Vagina (tissue), 2 donors: ENCODE results near the gene PALM2AKAP2. TPM values are rescaled to one million over a fixed set of nuclear protein-coding genes. Genes with fewer than 3 reads are reported as not detected.

Source experiments
- DNase-seq, 2 donors: peaks; one replicate each; pipeline ENCODE4 v3.0.0-alpha.2; 2017; ENCODE audit errors: extremely low spot score in 2 of 2
- H3K27ac ChIP-seq: fragments of 200-600 bp; sonication (generic); one replicate; pipeline ENCODE4 v1.5.1; 2019
- H3K27me3 ChIP-seq: fragments of 200-600 bp; sonication (generic); one replicate; pipeline ENCODE4 v1.5.1; 2019
- H3K36me3 ChIP-seq, 2 donors: fragments of 200-600 bp; sonication (generic); one replicate each; pipeline ENCODE4 v1.5.1; 2017 to 2019
- H3K4me1 ChIP-seq: fragments of 200-600 bp; sonication (generic); one replicate; pipeline ENCODE4 v1.5.1; 2019
- H3K4me3 ChIP-seq, 2 donors: fragments of 200-600 bp; sonication (generic); 1 replicate in 1 of 2; 2 replicates in 1 of 2; pipeline ENCODE4 v1.5.1; 2016 to 2019
- H3K9me3 ChIP-seq: fragments of 200-600 bp; sonication (generic); one replicate; pipeline ENCODE4 v1.5.1; 2019
- POLR2A ChIP-seq, 2 donors: fragments of 450-650 bp; IDR thresholded peaks; one replicate each; pipeline ENCODE4 v1.6.1; 2017; ENCODE audit warnings: antibody characterized with exemption in 2 of 2, mild to moderate bottlenecking in 2 of 2, moderate library complexity in 2 of 2
- POLR2AphosphoS5 ChIP-seq, 2 donors: sonication (generic); formaldehyde crosslinking; IDR thresholded peaks; one replicate each; pipeline ENCODE4 v1.9.0; 2017; ENCODE audit warnings: antibody characterized with exemption in 2 of 2, mild to moderate bottlenecking in 2 of 2, low read depth in 1 of 2; ENCODE audit not compliant: insufficient read depth in 1 of 2
- intact Hi-C: fragments of 100-400 bp; cut with DNase I; formaldehyde crosslinking; loops from one replicate; pipeline ENCODE4 v1.15.1; 2023
- total RNA-seq: library from RNA; depleted of rRNA; stranded (reverse); fragments of >200 nt; gene quantifications from one replicate; pipeline ENCODE4 v1.2.3, GENCODE V29; 2016
- TF ChIP-seq, protein P1 (sequence below), 3 experiments: fragments of 450-650 bp in 2 of 3; fragments of 200-600 bp in 1 of 3; sonication (generic) in 1 of 3; IDR thresholded peaks; one replicate each; pipeline ENCODE4 v1.5.1; 2017 to 2019; ENCODE audit warnings: antibody characterized with exemption in 3 of 3, mild to moderate bottlenecking in 2 of 3, moderate library complexity in 2 of 3

Gene PALM2AKAP2
- total RNA-seq, 1 donor from 2014 or later = 7.9 TPM

GRCh38 chr9:109737295-109737694 lies 42.7 kb upstream of the PALM2AKAP2 start:
- Histone ChIP-seq H3K4me1 (no peaks in the 10 kb centered on the region), H3K4me3 (no peak overlapping the region), H3K9me3 (no peaks in the 10 kb centered on the region), H3K36me3 (no peaks in the 10 kb centered on the region), H3K27me3 (no peaks in the 10 kb centered on the region), H3K27ac (no peak overlapping the region)
- DNase-seq = no peak
- intact Hi-C loops = no loop called here
- no peak for TF ChIP-seq POLR2A (IDR thresholded peaks at IDR 0.05)
- no peak for TF ChIP-seq POLR2AphosphoS5 (IDR thresholded peaks at IDR 0.05; ENCODE audit: insufficient read depth in 1 of 2, low read depth in 1 of 2)
- TF ChIP-seq, protein P1, sequence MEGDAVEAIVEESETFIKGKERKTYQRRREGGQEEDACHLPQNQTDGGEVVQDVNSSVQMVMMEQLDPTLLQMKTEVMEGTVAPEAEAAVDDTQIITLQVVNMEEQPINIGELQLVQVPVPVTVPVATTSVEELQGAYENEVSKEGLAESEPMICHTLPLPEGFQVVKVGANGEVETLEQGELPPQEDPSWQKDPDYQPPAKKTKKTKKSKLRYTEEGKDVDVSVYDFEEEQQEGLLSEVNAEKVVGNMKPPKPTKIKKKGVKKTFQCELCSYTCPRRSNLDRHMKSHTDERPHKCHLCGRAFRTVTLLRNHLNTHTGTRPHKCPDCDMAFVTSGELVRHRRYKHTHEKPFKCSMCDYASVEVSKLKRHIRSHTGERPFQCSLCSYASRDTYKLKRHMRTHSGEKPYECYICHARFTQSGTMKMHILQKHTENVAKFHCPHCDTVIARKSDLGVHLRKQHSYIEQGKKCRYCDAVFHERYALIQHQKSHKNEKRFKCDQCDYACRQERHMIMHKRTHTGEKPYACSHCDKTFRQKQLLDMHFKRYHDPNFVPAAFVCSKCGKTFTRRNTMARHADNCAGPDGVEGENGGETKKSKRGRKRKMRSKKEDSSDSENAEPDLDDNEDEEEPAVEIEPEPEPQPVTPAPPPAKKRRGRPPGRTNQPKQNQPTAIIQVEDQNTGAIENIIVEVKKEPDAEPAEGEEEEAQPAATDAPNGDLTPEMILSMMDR (IDR thresholded peaks at IDR 0.05) = no peak

- no peaks in the 10 kb centered on the region for H3K9me3 ChIP-seq
- no peaks in the 10 kb centered on the region for H3K4me1 ChIP-seq
- intact Hi-C loops = no loop called here
- TF ChIP-seq POLR2A (IDR thresholded peaks at IDR 0.05) (no peak), POLR2AphosphoS5 (IDR thresholded peaks at IDR 0.05; ENCODE audit: insufficient read depth in 1 of 2, low read depth in 1 of 2) (no peak)
- H3K27ac ChIP-seq = no peak overlapping the region
- no peak for DNase-seq
- no peaks in the 10 kb centered on the region for H3K36me3 ChIP-seq
- no peaks in the 10 kb centered on the region for H3K27me3 ChIP-seq
- H3K4me3 ChIP-seq = no peak overlapping the region
Measured at GRCh38 chr9:109739760-109740159, 40.2 kb upstream of the PALM2AKAP2 start.

GRCh38 chr9:109742776-109743348 lies 37.1 kb upstream of the PALM2AKAP2 start:
- intact Hi-C loops = no loop called here
- no peak for TF ChIP-seq POLR2A (IDR thresholded peaks at IDR 0.05)
- TF ChIP-seq, protein P1 (IDR thresholded peaks at IDR 0.05) = no peak
- TF ChIP-seq POLR2AphosphoS5 (IDR thresholded peaks at IDR 0.05; ENCODE audit: insufficient read depth in 1 of 2, low read depth in 1 of 2) = no peak

GRCh38 chr9:109743696-109744095 lies 36.3 kb upstream of the PALM2AKAP2 start:
- DNase-seq = no peak
- TF ChIP-seq, protein P1 (IDR thresholded peaks at IDR 0.05) = no peak
- TF ChIP-seq POLR2AphosphoS5 (IDR thresholded peaks at IDR 0.05; ENCODE audit: insufficient read depth in 1 of 2, low read depth in 1 of 2) (no peak), POLR2A (IDR thresholded peaks at IDR 0.05) (no peak)
- no peaks in the 10 kb centered on the region for H3K27me3 ChIP-seq
- no peaks in the 10 kb centered on the region for H3K9me3 ChIP-seq
- H3K27ac ChIP-seq = no peak overlapping the region
- intact Hi-C loops = no loop called here
- no peaks in the 10 kb centered on the region for H3K36me3 ChIP-seq
- no peak overlapping the region for H3K4me3 ChIP-seq
- peaks cover 8% of the 10 kb centered on the region for H3K4me1 ChIP-seq

More at GRCh38 chr9:109742776-109743348, 37.1 kb upstream of the PALM2AKAP2 start:
- H3K27ac ChIP-seq = no peak overlapping the region
- no peak overlapping the region for H3K4me3 ChIP-seq
- peaks cover 8% of the 10 kb centered on the region for H3K4me1 ChIP-seq
- no peak for DNase-seq
- H3K27me3 ChIP-seq = no peaks in the 10 kb centered on the region
- H3K9me3 ChIP-seq = no peaks in the 10 kb centered on the region
- no peaks in the 10 kb centered on the region for H3K36me3 ChIP-seq

DNA sequence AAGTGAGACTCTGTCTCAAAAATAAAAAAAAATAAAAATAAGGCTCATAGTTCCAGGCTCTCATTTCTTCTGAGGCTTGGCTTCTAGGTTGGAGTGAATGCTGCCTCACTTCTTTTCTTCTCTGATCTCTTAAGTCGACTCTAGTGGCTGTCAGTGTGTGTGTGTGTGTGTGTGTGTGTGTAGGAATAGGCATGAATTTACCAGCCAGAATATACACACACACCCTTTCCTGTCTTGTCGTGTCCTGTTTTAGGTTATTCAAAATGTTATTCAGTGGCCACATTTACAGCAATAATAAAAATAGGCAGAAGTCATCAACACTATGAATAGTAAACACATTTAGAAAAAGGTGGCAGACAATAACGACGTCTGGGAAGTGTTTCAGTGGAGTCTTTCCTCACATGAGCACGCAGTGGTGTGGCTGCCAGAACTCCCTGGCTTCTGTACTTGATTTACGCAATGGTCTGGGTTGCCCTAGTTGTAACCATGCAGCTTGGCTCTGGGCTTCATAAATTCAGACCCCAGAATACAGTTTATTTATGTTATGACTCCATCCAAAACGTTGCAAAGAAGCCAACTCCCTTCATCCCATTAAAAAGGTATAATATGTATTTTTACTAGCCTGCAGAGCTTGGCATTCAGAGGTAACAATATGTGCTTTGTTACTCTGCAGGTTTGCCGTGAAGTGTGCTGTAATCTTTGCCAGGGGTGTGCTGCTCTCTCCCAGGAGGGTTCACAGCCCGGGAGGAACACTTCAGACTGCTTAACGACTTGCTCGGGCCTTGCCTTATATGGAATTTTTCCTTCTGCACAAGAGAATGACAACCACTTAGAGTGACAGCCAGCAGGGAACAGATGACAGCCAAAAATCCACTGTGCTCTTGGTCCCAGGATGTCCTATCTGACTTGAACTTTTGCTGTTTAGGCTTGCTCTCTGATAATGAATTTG lies 34.4 kb upstream of the PALM2AKAP2 start:
- TF ChIP-seq POLR2A (IDR thresholded peaks at IDR 0.05) = no peak
- TF ChIP-seq POLR2AphosphoS5 (IDR thresholded peaks at IDR 0.05; ENCODE audit: insufficient read depth in 1 of 2, low read depth in 1 of 2) = no peak
- TF ChIP-seq, protein P1 (IDR thresholded peaks at IDR 0.05) = no peak
- no peak overlapping the region for H3K27ac ChIP-seq
- DNase-seq = no peak
- peaks cover 8% of the 10 kb centered on the region for H3K4me1 ChIP-seq
- no peaks in the 10 kb centered on the region for H3K27me3 ChIP-seq
- no peaks in the 10 kb centered on the region for H3K9me3 ChIP-seq
- no peaks in the 10 kb centered on the region for H3K36me3 ChIP-seq
- intact Hi-C loops = no loop called here
- H3K4me3 ChIP-seq = no peak overlapping the region
